Endothelial cell of umbilical vein (primary cell): ENCODE results near the gene ADCY9. TPM values are rescaled to one million over a fixed set of nuclear protein-coding genes. Genes with fewer than 3 reads are reported as not detected.

Experiments
- BruUV-seq: library from RNA; stranded (reverse); fragments of 400-500 nt; replicated peaks from 2 replicates; lab custom pipeline; 2021; lab: Mats Ljungman, UMichigan
- CTCF ChIA-PET: fragments of 300-600, 350-600 bp; sonication (Branson Sonifier 250); formaldehyde crosslinking; loops from one replicate; lab custom pipeline; 2021; ENCODE audit warnings: antibody characterized with exemption, inconsistent platforms; lab: Charles Lee
- POLR2A ChIA-PET: fragments of 300-600, 350-600 bp; sonication (Branson Sonifier 250); formaldehyde crosslinking; loops from one replicate; lab custom pipeline; 2021; ENCODE audit warnings: antibody characterized with exemption, inconsistent platforms; lab: Charles Lee
- DNase-seq: peaks from one replicate; pipeline ENCODE4 v3.0.0-alpha.2; 2011; ENCODE audit warnings: low read depth, low spot score
- FAIRE-seq: peaks from 2 replicates; lab custom pipeline; 2011; peaks lifted over from hg19 to GRCh38; lab: Jason Lieb, UNC
- H2AFZ ChIP-seq: 2 replicates; pipeline ENCODE4 v1.6.0; 2012; ENCODE audit warnings: low read depth, low read length, control low read depth, inconsistent platforms
- H3K27ac ChIP-seq: 2 replicates; pipeline ENCODE4 v1.5.1; 2011; ENCODE audit warnings: low read depth, mild to moderate bottlenecking, control low read depth, low read length, moderate library complexity; ENCODE audit not compliant: insufficient read depth
- H3K27me3 ChIP-seq, 2 experiments: 2 replicates each; pipeline versions ENCODE4 v1.6.0 to v1.6.1; 2011; ENCODE audit warnings: low read length in 2 of 2, mixed read lengths in 1 of 2; ENCODE audit not compliant: control insufficient read depth in 2 of 2, insufficient read depth in 2 of 2
- H3K36me3 ChIP-seq, 2 experiments: 2 replicates in 1 of 2; 3 replicates in 1 of 2; pipeline ENCODE4 v1.5.1; 2011; ENCODE audit warnings: low read length in 2 of 2, mild to moderate bottlenecking in 1 of 2, moderate library complexity in 1 of 2; ENCODE audit not compliant: control insufficient read depth in 2 of 2, insufficient read depth in 2 of 2; ENCODE audit errors: extremely low read depth in 1 of 2
- H3K4me1 ChIP-seq: 3 replicates; pipeline ENCODE4 v1.5.1; 2011; ENCODE audit warnings: mild to moderate bottlenecking, low read length; ENCODE audit not compliant: control insufficient read depth, insufficient read depth; ENCODE audit errors: extremely low read depth
- H3K4me2 ChIP-seq: 2 replicates; pipeline ENCODE4 v1.6.1; 2011; ENCODE audit warnings: low read length, control low read depth, mixed read lengths; ENCODE audit not compliant: insufficient read depth
- H3K4me3 ChIP-seq, 3 experiments: fragments of 200-600 bp in 1 of 3; sonication (generic), shearing (Covaris generic) in 1 of 3; replicated peaks in 1 of 3; 2 replicates each; pipeline ENCODE4 v1.5.1; 2011 to 2016; ENCODE audit warnings: control low read depth in 3 of 3, low read length in 3 of 3, mild to moderate bottlenecking in 2 of 3, inconsistent platforms in 1 of 3, low read depth in 1 of 3, moderate library complexity in 1 of 3; ENCODE audit not compliant: insufficient read depth in 1 of 3
- H3K79me2 ChIP-seq: 2 replicates; pipeline ENCODE4 v1.6.0; 2012; ENCODE audit warnings: low read length, inconsistent platforms; ENCODE audit not compliant: control insufficient read depth, insufficient read depth
- H3K9ac ChIP-seq: replicated peaks from 2 replicates; pipeline ENCODE3; 2011; ENCODE audit warnings: low read length, control low read depth; ENCODE audit not compliant: insufficient read depth; ENCODE audit errors: extremely low read depth
- H3K9me1 ChIP-seq: replicated peaks from 3 replicates; pipeline ENCODE4 v1.6.0; 2011; ENCODE audit warnings: mild to moderate bottlenecking, low read length; ENCODE audit not compliant: control insufficient read depth, insufficient read depth; ENCODE audit errors: extremely low read depth
- H3K9me3 ChIP-seq: replicated peaks from 2 replicates; pipeline ENCODE4 v1.5.1; 2012; ENCODE audit warnings: low read length, inconsistent platforms; ENCODE audit not compliant: control insufficient read depth, insufficient read depth
- H4K20me1 ChIP-seq: replicated peaks from 2 replicates; pipeline ENCODE3; 2011; ENCODE audit warnings: mild to moderate bottlenecking, low read length; ENCODE audit not compliant: control insufficient read depth, insufficient read depth; ENCODE audit errors: extremely low read depth
- EZH2 ChIP-seq: IDR thresholded peaks from 2 replicates; pipeline ENCODE4 v1.6.1; 2012; ENCODE audit warnings: borderline replicate concordance, low read depth, mild to moderate bottlenecking, moderate library complexity, low read length, inconsistent platforms; ENCODE audit not compliant: severe bottlenecking
- FOS ChIP-seq: IDR thresholded peaks from 2 replicates; pipeline ENCODE4 v1.6.1; 2011; ENCODE audit warnings: mild to moderate bottlenecking, low read length, moderate library complexity, borderline replicate concordance; ENCODE audit not compliant: insufficient read depth
- JUN ChIP-seq: IDR thresholded peaks from 2 replicates; pipeline ENCODE4 v1.6.1; 2011; ENCODE audit warnings: borderline replicate concordance, low read depth; ENCODE audit not compliant: insufficient read length, insufficient read depth
- MYC ChIP-seq: IDR thresholded peaks from one replicate; pipeline ENCODE4 v1.6.1; 2011; ENCODE audit warnings: mild to moderate bottlenecking, low read depth, low read length
- POLR2A ChIP-seq: IDR thresholded peaks from 2 replicates; pipeline ENCODE4 v1.6.1; 2012; ENCODE audit warnings: low read depth, mild to moderate bottlenecking, control low read depth, low read length
- POLR2AphosphoS5 ChIP-seq: IDR thresholded peaks from 2 replicates; pipeline ENCODE4 v1.6.1; 2012; ENCODE audit warnings: low read depth, mild to moderate bottlenecking, control low read depth, low read length, moderate library complexity; ENCODE audit not compliant: insufficient read depth
- dilution Hi-C: fragments of 300-500 bp; cut with MboI; formaldehyde crosslinking; loops from one replicate; pipeline ENCODE4 v1.15.0; 2019; ENCODE audit warnings: low sequenced_read_pairs; ENCODE audit not compliant: extremely low pct_ligation_motif_present
- intact Hi-C: fragments of 100-400 bp; cut with micrococcal nuclease; formaldehyde crosslinking; loops from one replicate; pipeline ENCODE4 v1.10.0; 2022
- polyA plus RNA-seq, 4 experiments: library from polyadenylated mRNA; depleted of rRNA in 3 of 4; stranded (reverse) in 3 of 4; unstranded in 1 of 4; fragments of >200 nt; gene quantifications; 2 replicates each; pipeline versions ENCODE4 v1.2.1 to v1.2.3, GENCODE V29; 2011 to 2012; ENCODE audit warnings: missing spikeins in 1 of 4
- total RNA-seq: library from RNA; stranded (reverse); gene quantifications from 2 replicates; pipeline ENCODE4 v1.2.3, GENCODE V29; 2021
- TF ChIP-seq, protein P1 (sequence below): IDR thresholded peaks from 2 replicates; pipeline ENCODE4 v1.6.1; 2011; ENCODE audit not compliant: insufficient read depth, insufficient read length
- TF ChIP-seq, protein P2 (sequence below), 2 donors: IDR thresholded peaks; 1 replicate in 1 of 2; 2 replicates in 1 of 2; pipeline ENCODE4 v1.5.1; 2011; ENCODE audit warnings: low read length in 2 of 2, mild to moderate bottlenecking in 2 of 2, moderate library complexity in 2 of 2, control low read depth in 1 of 2, inconsistent platforms in 1 of 2, low read depth in 1 of 2; ENCODE audit not compliant: insufficient read depth in 1 of 2; ENCODE audit errors: extremely low read depth in 1 of 2

The ADCY9 gene
- total and polyA plus RNA-seq, 2 donors (not counting 3 experiments of a cell fraction or from before 2014, with no cell fraction given) = 6.8 to 14.0 TPM

DNA sequence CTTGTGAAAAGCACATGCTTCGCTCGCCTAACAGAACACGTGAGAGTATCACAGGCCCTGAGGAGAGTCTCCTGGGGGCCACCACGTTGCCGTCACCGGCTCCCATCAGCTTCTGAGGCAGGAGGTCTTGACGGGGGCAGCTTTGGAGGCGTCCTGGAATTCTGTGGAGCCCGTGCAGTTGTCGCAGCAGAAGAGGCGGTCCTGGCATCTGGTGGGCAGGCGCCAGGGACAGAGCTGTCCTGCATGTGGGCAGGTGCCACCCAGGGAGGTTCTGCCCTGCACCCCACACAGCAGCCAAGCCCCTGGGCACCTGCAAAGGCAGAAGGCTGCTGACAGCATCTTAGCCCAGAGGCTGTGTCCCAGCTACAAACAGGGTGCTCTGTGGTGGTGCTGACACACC, 136.7 kb downstream of the ADCY9 start:
- H3K9me1 ChIP-seq = no peaks in the 10 kb centered on the region
- H3K36me3 ChIP-seq = no peaks in the 10 kb centered on the region
- no TSS peak for BruUV-seq
- no peak overlapping the region for H3K4me2 ChIP-seq
- H3K79me2 ChIP-seq = no peaks in the 10 kb centered on the region
- H3K9me3 ChIP-seq = no peaks in the 10 kb centered on the region
- H3K27me3 ChIP-seq = no peaks in the 10 kb centered on the region
- dilution Hi-C loops (no loop called here), intact Hi-C loops (no loop called here)
- H3K4me3 ChIP-seq = no peak overlapping the region
- no peak for TF ChIP-seq POLR2A
- TF ChIP-seq POLR2AphosphoS5 = no peak
- TF ChIP-seq MYC = no peak
- TF ChIP-seq, protein P1, sequence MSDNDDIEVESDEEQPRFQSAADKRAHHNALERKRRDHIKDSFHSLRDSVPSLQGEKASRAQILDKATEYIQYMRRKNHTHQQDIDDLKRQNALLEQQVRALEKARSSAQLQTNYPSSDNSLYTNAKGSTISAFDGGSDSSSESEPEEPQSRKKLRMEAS = no peak
- no peak for TF ChIP-seq FOS
- TF ChIP-seq, protein P2, sequence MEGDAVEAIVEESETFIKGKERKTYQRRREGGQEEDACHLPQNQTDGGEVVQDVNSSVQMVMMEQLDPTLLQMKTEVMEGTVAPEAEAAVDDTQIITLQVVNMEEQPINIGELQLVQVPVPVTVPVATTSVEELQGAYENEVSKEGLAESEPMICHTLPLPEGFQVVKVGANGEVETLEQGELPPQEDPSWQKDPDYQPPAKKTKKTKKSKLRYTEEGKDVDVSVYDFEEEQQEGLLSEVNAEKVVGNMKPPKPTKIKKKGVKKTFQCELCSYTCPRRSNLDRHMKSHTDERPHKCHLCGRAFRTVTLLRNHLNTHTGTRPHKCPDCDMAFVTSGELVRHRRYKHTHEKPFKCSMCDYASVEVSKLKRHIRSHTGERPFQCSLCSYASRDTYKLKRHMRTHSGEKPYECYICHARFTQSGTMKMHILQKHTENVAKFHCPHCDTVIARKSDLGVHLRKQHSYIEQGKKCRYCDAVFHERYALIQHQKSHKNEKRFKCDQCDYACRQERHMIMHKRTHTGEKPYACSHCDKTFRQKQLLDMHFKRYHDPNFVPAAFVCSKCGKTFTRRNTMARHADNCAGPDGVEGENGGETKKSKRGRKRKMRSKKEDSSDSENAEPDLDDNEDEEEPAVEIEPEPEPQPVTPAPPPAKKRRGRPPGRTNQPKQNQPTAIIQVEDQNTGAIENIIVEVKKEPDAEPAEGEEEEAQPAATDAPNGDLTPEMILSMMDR (IDR thresholded peaks at IDR 0.05; ENCODE audit: extremely low read depth in 1 of 2, insufficient read depth in 1 of 2, low read depth in 1 of 2, low read length in 2 of 2) = no peak
- no peak for TF ChIP-seq JUN
- no peak for TF ChIP-seq EZH2
- no peak overlapping the region for H2AFZ ChIP-seq
- DNase-seq (no peak), FAIRE-seq (no peak)
- POLR2A ChIA-PET = no interaction called here
- no peaks in the 10 kb centered on the region for H3K4me1 ChIP-seq
- no peak overlapping the region for H3K9ac ChIP-seq
- H4K20me1 ChIP-seq = no peaks in the 10 kb centered on the region
- no peak overlapping the region for H3K27ac ChIP-seq
- CTCF ChIA-PET = interaction anchor here (1.1 to 1.4 kb wide), 4 partner anchors 8 to 274 kb away, joined by 3 to 4 read pairs (median 3); no protein-coding TSS in a partner anchor
